HL-60 (cell line): ENCODE measurements around the gene CCDC92.

ENCODE experiments used
- CTCF ChIP-seq: IDR thresholded peaks from one replicate; pipeline ENCODE4 v1.5.1; 2011; ENCODE audit warnings: low read length, control low read depth, inconsistent platforms; ENCODE audit not compliant: insufficient read depth
- GABPA ChIP-seq: IDR thresholded peaks from 2 replicates; pipeline ENCODE4 v1.6.1; 2012; ENCODE audit warnings: low read depth
- POLR2AphosphoS5 ChIP-seq: IDR thresholded peaks from 2 replicates; pipeline ENCODE4 v1.6.1; 2012; ENCODE audit warnings: low read depth
- REST ChIP-seq: IDR thresholded peaks from 2 replicates; pipeline ENCODE4 v1.6.1; 2012; ENCODE audit warnings: low read depth; ENCODE audit not compliant: insufficient replicate concordance
- SPI1 ChIP-seq: IDR thresholded peaks from 2 replicates; pipeline ENCODE4 v1.6.1; 2012; ENCODE audit warnings: low read depth, mild to moderate bottlenecking, borderline replicate concordance

- TF ChIP-seq POLR2AphosphoS5 (no peak), GABPA (no peak), REST (no peak), CTCF (no peak), SPI1 (no peak)
Observed at GRCh38 chr12:123971770-123972456, 718 bp downstream of the CCDC92 start.
